GM18520 (cell line): Measurements from ENCODE around the gene ESCO1.
A peak's percentile ranks its signal among the peaks of the same experiment; 100 is the strongest.
"Not testable (repeated sequence)": the region's sequence is repeated elsewhere in the genome, so short reads cannot be mapped to it uniquely, and the experiment has no call there.

Experiments
- ATAC-seq: cut with Tn5 transposase; IDR thresholded peaks from one replicate; pipeline ENCODE4 v1.9.1; 2021; ENCODE audit not compliant: unreplicated experiment

ESCO1 gene, protein sequence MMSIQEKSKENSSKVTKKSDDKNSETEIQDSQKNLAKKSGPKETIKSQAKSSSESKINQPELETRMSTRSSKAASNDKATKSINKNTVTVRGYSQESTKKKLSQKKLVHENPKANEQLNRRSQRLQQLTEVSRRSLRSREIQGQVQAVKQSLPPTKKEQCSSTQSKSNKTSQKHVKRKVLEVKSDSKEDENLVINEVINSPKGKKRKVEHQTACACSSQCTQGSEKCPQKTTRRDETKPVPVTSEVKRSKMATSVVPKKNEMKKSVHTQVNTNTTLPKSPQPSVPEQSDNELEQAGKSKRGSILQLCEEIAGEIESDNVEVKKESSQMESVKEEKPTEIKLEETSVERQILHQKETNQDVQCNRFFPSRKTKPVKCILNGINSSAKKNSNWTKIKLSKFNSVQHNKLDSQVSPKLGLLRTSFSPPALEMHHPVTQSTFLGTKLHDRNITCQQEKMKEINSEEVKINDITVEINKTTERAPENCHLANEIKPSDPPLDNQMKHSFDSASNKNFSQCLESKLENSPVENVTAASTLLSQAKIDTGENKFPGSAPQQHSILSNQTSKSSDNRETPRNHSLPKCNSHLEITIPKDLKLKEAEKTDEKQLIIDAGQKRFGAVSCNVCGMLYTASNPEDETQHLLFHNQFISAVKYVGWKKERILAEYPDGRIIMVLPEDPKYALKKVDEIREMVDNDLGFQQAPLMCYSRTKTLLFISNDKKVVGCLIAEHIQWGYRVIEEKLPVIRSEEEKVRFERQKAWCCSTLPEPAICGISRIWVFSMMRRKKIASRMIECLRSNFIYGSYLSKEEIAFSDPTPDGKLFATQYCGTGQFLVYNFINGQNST

DNA sequence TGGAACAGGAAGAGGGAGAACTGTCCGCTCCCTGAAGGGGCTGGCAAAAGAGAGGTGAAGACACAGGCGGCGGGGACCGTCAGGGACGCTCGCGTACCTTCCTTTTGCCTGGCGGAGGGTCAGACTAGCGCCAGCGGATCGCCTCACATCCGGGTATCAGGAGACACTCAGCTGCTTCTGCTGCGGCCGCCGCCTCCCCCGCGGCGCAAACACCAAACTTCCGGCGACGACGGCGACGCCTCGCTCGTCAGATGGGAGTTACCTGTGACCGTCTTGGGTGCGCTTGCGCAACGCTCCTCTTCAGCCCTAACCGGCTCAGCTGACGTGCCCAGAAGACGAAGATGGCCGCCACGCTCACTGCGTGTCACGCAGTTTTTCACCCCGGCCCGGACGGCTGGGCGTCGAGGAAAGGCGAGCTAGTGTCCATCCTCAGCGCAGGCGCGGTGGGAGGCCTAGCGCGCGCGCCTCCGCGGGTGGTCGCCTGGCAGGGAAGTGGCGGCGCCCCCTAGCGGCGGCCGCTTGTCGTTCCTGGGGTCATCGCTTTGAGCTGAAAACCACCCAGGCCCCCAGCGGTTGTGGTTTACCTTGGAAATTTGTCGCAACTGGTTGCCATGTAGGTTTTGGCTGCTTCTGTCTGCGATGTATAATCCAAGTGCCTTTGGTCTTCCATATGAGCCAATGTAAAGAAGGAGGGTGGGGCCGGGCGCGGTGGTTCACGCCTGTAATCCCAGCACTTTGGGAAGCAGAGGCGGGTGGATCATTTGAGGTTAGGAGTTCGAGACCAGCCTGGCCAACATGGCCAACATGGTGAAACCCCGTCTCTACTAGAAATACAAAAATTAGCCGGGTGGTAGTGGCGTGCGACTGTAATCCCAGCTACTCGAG, at the start of gene ESCO1:
Gene ESCO1 (minus strand): TSS at position 179 of the 885 bp plus-strand sequence. CDS start 25,861 bp downstream, outside the sequence.
- ATAC-seq: peak; percentile 81

- not testable (repeated sequence) for ATAC-seq
These were observed 39.9 kb upstream of the ESCO1 start for GRCh38 chr18:21640375-21640774.

GRCh38 chr18:21638822-21639221, 38.3 kb upstream of the ESCO1 start:
- no peak for ATAC-seq

- ATAC-seq: no peak
These were observed 36.3 kb upstream of the ESCO1 start for GRCh38 chr18:21636769-21637168.

- ATAC-seq: no peak
These were observed 34.2 kb upstream of the ESCO1 start for GRCh38 chr18:21634588-21635199.

DNA sequence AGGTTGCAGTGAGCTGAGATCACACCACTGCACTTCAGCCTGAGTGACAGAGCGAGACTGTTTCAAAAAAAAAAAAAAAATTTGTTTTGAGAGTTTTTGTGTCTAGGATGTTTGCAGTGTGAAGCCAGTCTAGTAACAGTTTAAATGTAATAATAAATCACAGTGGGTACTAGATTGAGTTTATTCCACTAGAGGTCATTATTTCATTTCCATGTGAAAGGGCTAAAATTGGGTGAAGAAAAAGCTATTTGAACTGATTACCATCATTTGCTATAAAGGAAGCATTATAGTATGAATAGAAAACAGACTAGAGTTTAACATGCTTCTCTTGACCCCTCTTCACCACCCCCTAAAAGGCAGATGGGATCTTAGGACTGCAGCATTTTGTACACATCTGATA, 31.9 kb upstream of the ESCO1 start:
- no peak for ATAC-seq

GRCh38 chr18:21629089-21629832, 28.8 kb upstream of the ESCO1 start:
- peak; percentile 96 for ATAC-seq

GRCh38 chr18:21621640-21622039, 21.1 kb upstream of the ESCO1 start:
- not testable (repeated sequence) for ATAC-seq

GRCh38 chr18:21612125-21613039, 11.9 kb upstream of the ESCO1 start, which contains the start of gene SNRPD1:
SNRPD1 (plus strand) TSS chr18:21612314; CDS start chr18:21612430, 116 bp downstream.
- ATAC-seq: peak; percentile 97

- not testable (repeated sequence) for ATAC-seq
These were observed 11.1 kb upstream of the ESCO1 start for GRCh38 chr18:21611401-21612124.

DNA sequence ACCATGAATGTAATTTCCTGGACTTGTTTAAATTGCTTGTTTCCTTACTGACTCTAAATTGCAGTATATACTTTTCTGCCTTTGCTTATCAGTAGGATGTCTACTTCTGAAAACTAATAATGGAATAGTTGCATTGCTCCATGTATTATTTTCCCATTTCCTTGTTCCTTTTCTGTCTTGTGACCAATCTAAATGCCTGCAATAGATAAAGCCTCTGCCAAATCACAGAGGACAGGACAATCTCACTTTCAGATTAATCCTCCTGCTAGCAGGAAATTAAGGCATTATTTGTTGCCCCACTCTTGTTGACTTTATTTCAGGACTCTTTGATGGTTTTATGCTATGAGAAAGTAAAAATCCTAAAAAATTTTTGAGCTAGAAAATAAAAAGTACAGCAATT, 4.7 kb upstream of the ESCO1 start:
- ATAC-seq: no peak

DNA sequence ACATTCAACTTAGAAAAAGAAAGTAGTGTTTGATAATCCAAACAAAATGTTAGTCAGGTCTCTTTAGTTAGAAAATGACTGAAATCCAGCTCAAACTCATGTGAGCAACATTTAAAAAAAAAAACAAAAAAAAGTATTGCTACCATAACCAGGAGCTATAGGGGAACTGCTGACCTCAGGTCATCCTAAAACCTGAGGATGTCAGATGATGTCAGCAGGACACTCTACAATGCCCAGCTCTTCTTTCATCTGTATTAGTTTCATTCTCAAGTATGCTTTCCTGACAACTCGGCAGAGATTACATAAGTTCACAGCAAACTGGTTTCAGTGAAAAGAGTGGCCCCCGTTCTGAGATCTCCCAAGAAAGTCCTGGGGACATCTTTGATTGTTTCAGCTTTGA, 4.2 kb upstream of the ESCO1 start:
- no peak for ATAC-seq

DNA sequence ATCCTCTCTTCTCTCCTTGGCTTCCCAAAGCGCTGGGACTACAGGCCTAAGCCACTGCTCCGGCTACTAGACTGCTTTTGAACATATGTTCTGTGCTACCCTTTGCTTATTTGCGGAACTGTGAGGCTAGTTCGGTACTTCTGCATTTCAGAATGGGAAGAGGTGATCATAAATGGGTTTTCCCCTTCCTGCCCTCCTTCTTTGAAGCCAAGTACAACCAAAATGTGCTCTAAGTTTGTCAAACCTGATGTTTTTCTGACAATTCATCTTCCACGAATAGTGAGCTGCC, 1.7 kb upstream of the ESCO1 start:
- no peak for ATAC-seq

GRCh38 chr18:21599585-21600525, 649 bp downstream of the ESCO1 start:
- peak; percentile 26 for ATAC-seq

GRCh38 chr18:21598726-21599584, 1.5 kb downstream of the ESCO1 start:
- ATAC-seq: no peak

DNA sequence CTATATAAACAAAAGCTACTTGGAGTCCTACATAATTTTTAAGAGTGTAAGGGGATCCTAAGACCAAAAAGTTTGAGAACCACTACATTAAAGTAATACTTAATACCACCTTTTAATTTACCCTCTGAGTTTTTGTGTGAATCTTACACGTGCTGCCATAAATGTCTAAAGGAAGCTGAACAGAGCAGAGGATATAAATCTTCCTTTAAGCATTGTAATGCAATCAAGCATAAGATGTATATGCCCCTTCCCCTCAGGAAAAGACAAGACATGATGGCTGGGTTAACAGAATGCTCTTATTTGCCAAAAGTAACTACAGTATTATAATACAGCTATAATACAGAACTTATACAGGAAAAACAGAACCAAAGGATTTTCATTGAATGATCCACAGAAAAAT, 2.9 kb downstream of the ESCO1 start:
- ATAC-seq: no peak
